ENCODE measurements around the gene ST6GALNAC4. TPM values are rescaled to one million over a fixed set of nuclear protein-coding genes. Genes with fewer than 3 reads are reported as not detected.
A peak's percentile ranks its signal among the peaks of the same experiment; 100 is the strongest.

ST6GALNAC4 gene
- total and polyA plus RNA-seq, 9 of the 15 experiments (the other 6 are each of a cell fraction or from before 2014, with no cell fraction given) = 2.6 to 43.1 (median 15.4) TPM

DNA sequence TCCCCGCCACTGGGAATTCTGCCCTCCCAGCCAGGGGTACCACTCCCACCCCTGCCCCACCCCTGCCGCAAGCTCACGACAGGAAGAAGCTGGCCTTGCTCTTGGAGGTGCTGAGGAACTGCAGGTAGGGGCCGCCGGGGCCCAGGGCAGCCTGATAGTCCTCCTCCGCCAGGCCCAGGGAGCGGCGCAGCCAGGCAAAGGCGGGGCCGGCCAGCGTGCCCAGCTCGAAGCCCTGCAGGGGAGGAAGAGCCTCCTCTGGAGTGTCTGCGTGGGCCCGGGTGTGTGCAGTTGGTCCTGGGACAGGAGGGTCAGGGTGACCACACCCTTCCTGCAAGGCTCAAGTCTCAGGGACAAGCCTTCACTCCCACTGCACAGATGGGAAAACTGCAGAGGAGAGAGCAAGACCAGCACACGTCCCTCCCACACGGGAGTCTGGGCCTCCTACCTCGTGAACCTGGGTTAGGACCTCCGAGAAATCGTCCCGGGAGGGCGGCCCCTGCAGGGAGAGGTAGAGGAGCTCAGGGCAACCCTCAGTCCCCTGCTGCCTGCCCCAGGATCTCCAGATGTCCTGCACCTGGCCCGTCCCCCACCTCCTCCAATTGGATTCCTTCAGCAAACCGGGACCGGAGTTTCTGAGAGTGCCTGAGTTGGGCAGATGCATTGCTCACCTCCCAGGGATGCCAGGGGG, 11.3 kb upstream of the ST6GALNAC4 start (continued):
- TF ChIP-seq, protein P1, sequence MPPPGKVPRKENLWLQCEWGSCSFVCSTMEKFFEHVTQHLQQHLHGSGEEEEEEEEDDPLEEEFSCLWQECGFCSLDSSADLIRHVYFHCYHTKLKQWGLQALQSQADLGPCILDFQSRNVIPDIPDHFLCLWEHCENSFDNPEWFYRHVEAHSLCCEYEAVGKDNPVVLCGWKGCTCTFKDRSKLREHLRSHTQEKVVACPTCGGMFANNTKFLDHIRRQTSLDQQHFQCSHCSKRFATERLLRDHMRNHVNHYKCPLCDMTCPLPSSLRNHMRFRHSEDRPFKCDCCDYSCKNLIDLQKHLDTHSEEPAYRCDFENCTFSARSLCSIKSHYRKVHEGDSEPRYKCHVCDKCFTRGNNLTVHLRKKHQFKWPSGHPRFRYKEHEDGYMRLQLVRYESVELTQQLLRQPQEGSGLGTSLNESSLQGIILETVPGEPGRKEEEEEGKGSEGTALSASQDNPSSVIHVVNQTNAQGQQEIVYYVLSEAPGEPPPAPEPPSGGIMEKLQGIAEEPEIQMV (tag; conservative IDR thresholded peaks at IDR 0.05; ENCODE audit: low read depth) = no peak
- TF ChIP-seq L3MBTL2 (IDR thresholded peaks at IDR 0.05) (peak; percentile 67), KDM4B (IDR thresholded peaks at IDR 0.05; ENCODE audit: borderline replicate concordance in 2 of 2, low read depth in 1 of 2) (no peak), ZBTB7A (IDR thresholded peaks at IDR 0.05; ENCODE audit: borderline replicate concordance, control insufficient read depth, low read depth, low read length) (peak; percentile 56; the same call in 1 of the 2 replicates), MYNN (IDR thresholded peaks at IDR 0.05) (0 out of 2 replicates have a peak, but pooled peaks have one; percentile 11), MYNN (CRISPR knock-in tag; IDR thresholded peaks at IDR 0.05) (no peak), ZNF212 (CRISPR knock-in tag; IDR thresholded peaks at IDR 0.05) (no peak)
- TF ChIP-seq, protein P2, sequence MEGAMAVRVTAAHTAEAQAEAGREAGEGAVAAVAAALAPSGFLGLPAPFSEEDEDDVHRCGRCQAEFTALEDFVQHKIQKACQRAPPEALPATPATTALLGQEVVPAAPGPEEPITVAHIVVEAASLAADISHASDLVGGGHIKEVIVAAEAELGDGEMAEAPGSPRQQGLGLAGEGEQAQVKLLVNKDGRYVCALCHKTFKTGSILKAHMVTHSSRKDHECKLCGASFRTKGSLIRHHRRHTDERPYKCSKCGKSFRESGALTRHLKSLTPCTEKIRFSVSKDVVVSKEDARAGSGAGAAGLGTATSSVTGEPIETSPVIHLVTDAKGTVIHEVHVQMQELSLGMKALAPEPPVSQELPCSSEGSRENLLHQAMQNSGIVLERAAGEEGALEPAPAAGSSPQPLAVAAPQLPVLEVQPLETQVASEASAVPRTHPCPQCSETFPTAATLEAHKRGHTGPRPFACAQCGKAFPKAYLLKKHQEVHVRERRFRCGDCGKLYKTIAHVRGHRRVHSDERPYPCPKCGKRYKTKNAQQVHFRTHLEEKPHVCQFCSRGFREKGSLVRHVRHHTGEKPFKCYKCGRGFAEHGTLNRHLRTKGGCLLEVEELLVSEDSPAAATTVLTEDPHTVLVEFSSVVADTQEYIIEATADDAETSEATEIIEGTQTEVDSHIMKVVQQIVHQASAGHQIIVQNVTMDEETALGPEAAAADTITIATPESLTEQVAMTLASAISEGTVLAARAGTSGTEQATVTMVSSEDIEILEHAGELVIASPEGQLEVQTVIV (CRISPR knock-in tag; IDR thresholded peaks at IDR 0.05; ENCODE audit: borderline replicate concordance) = no peak
- TF ChIP-seq, protein P3, sequence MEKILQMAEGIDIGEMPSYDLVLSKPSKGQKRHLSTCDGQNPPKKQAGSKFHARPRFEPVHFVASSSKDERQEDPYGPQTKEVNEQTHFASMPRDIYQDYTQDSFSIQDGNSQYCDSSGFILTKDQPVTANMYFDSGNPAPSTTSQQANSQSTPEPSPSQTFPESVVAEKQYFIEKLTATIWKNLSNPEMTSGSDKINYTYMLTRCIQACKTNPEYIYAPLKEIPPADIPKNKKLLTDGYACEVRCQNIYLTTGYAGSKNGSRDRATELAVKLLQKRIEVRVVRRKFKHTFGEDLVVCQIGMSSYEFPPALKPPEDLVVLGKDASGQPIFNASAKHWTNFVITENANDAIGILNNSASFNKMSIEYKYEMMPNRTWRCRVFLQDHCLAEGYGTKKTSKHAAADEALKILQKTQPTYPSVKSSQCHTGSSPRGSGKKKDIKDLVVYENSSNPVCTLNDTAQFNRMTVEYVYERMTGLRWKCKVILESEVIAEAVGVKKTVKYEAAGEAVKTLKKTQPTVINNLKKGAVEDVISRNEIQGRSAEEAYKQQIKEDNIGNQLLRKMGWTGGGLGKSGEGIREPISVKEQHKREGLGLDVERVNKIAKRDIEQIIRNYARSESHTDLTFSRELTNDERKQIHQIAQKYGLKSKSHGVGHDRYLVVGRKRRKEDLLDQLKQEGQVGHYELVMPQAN (IDR thresholded peaks at IDR 0.05; ENCODE audit: borderline replicate concordance) = 0 out of 2 replicates have a peak, but pooled peaks have one; percentile 5
